ENCODE results near the gene DHX16. TPM values are rescaled to one million over a fixed set of nuclear protein-coding genes. Genes with fewer than 3 reads are reported as not detected.

The DHX16 gene
- total RNA-seq, 1 donor, result 32.0 TPM

DNA sequence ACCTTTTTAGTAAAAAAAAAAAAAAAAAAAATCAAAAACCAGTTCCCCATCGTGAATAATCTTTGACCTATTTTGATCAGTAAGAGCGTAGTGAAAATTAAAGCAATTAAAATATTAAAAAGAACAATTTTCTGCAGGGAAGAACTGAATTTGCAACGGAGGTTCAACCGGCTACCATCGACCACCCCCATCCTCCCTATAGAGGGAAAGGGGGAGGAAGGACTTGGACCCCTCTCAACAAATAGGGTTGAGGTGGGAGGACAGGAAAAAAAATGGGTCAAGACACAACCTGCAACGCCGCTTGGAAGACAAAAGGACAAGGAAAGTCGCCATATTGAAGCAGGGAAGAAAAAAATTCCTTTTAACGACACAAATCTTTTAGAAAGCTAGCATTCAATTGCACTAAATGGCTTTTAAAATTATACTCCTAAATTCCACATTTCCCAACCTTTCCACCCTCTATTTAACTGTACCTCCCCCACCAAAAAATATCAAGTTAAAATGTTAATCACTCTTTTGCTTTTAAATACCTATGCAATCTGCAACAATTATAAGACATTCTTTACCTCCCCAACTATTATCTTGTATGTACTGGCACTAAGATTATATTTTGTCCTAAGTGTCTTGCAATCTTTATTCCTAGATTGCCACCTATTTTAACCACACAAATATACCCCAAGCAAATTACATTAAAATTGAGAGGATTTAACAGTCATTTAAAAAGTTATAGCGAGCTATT lies 57.4 kb downstream of the DHX16 start:
- DNase-seq (ENCODE audit: low read depth), result peak; percentile 89
- TF ChIP-seq, protein P1, sequence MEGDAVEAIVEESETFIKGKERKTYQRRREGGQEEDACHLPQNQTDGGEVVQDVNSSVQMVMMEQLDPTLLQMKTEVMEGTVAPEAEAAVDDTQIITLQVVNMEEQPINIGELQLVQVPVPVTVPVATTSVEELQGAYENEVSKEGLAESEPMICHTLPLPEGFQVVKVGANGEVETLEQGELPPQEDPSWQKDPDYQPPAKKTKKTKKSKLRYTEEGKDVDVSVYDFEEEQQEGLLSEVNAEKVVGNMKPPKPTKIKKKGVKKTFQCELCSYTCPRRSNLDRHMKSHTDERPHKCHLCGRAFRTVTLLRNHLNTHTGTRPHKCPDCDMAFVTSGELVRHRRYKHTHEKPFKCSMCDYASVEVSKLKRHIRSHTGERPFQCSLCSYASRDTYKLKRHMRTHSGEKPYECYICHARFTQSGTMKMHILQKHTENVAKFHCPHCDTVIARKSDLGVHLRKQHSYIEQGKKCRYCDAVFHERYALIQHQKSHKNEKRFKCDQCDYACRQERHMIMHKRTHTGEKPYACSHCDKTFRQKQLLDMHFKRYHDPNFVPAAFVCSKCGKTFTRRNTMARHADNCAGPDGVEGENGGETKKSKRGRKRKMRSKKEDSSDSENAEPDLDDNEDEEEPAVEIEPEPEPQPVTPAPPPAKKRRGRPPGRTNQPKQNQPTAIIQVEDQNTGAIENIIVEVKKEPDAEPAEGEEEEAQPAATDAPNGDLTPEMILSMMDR (IDR thresholded peaks at IDR 0.05; ENCODE audit: insufficient read depth, low read depth, low read length), result no peak
- H3K4me3 ChIP-seq (ENCODE audit: low read depth, low read length), result peak overlapping the region; percentile 98

DNA sequence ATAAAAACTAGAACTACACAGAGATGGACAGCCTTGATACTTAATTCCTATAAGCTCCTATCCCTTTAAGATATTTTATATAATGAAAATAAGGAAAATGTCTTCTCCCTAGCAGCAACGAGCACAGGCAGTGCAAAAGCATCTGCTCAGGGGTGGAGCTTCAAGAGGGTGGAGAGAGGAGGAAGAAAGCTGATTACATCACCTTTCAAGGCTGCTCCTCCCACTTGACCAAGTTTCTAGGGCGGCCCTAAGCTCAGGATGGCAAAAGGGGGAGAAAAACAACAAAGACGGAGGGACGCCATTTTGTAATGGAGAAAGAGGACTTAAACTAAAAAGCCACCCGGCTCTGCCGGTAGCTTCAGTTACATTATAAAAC lies 58.0 kb downstream of the DHX16 start:
- peak; percentile 98 for DNase-seq (ENCODE audit: low read depth)
- TF ChIP-seq, protein P1 (IDR thresholded peaks at IDR 0.05; ENCODE audit: insufficient read depth, low read depth, low read length), result no peak
- peak overlapping the region; percentile 98 for H3K4me3 ChIP-seq (ENCODE audit: low read depth, low read length)

DNA sequence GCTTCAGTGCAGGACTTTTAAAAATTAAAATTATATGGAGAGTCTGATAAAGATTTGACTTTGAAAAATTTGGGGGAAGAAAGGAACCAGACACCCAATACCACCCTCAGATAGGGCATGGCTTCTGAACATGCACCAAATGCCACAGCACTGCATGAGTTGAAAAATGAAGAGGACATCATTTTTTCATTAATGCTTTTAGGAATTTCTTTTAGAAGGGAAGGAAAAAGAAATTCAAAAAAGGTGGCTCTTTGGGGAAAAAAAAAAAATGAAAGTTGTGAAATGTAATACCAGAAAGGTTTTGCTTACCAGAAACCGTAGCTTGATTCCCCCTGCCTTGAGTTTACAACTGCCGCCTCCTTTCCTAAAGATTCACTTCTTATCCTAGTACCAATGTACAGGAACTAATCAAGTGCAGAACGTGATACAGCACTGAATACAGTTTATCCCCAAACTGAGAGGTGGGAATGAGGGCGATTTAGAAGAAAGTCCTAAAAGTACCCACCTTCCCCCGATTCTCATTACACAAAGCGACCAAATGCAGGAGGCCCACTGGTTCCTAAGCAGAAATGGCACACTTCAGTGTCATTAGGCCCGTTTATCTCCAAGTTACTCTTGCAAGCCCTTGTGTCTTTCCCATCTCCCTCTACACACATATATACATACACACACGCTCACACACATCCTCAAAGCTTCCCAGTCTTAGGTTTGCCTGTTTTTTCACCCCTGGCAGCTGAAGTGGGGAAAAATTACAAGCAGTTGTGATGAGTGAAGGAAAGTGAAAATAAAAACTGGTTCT lies 58.6 kb downstream of the DHX16 start:
- TF ChIP-seq, protein P1 (IDR thresholded peaks at IDR 0.05; ENCODE audit: insufficient read depth, low read depth, low read length), result no peak
- peak overlapping the region; percentile 98 for H3K4me3 ChIP-seq (ENCODE audit: low read depth, low read length)
- DNase-seq (ENCODE audit: low read depth), result peak; percentile 11

DNA sequence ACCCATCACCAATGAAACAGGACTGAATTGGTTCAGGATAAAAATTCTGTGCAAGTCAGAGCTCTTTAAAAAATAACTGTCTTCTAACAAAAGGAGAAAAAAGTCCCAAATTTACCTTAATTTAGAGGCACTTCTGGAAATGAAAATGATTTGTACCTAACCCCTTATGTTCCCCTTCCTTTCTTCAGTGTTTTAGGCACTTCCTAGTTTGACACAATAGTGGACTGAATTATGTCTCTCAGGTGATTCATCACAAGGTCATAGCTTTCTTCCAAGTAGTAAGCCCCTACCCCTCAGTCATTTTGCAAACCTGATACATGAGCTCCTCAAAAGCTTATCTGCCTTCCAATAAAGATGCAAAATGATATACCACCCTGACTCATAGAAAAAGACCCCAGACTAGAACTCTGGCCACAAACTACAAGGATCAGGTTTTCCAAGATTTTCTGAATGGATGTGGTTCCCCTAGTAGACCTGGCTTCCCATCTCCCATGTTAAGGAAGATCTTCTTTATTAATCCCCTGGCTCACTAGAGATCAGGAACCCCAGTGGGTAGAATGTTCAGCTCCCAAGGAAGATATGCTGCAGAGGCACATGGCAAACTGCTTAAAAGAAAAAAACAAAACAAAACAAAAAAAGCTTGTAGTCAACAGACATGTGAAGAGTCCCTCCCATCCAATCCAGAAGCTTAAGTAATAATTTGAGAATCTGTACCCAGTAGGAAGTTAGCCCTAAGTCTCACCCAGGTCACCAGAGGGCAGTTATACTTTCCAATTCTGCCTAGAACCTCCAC lies 59.4 kb downstream of the DHX16 start:
- no peak overlapping the region for H3K4me3 ChIP-seq (ENCODE audit: low read depth, low read length)
- TF ChIP-seq, protein P1 (IDR thresholded peaks at IDR 0.05; ENCODE audit: insufficient read depth, low read depth, low read length), result no peak
- DNase-seq (ENCODE audit: low read depth), result peak; percentile 41

DNA sequence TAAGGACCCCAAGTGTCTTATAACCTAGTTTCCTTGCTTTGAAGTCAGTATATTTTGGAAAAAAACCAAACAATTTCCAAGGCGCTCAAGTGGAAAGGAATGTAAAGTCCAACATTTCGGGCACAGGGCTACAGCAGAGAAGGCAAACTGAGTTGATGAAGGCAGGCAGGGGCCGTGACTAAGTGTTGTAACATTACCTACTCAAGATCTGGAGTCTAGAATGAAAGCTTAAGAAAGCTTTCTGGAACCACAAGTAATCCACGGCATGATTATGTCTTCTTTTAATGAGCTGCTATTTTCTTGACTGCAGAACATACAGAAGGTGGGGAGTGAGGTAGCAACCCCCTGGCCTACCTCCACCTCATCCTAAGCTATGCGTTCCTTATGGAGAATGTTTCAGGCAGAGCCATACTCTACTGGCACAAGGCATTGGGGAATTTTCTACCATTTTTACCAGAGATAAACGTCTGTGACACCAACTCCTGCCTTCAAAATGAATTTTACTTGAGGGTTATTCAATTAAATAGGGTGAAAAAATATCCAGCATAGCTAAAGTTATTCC lies 60.0 kb downstream of the DHX16 start:
- H3K4me3 ChIP-seq (ENCODE audit: low read depth, low read length), result no peak overlapping the region
- DNase-seq (ENCODE audit: low read depth), result peak; percentile 58
- TF ChIP-seq, protein P1 (IDR thresholded peaks at IDR 0.05; ENCODE audit: insufficient read depth, low read depth, low read length), result no peak

DNA sequence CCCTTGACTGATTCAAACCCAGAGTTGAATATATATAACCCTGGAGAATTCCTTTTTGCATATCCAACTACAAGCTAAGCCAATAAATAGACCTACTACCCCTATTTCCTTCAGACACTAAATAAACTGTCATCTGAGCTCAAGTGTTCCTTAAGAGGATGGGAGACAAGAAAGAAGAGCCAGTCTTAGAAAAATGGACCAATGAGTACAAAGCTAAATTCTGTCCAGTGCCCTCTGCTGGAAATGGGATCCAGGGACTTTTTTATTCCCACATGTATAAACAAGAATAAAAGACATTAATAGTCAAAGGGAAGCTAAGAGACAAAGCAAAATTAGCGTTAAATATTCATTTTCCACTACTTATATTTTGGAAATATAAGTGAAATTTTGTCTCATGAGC lies 60.6 kb downstream of the DHX16 start:
- H3K4me3 ChIP-seq (ENCODE audit: low read depth, low read length), result no peak overlapping the region
- TF ChIP-seq, protein P1 (IDR thresholded peaks at IDR 0.05; ENCODE audit: insufficient read depth, low read depth, low read length), result peak; percentile 42
- peak; percentile 51 for DNase-seq (ENCODE audit: low read depth)

Data from fibroblast of villous mesenchyme (primary cell).